B cell (primary cell): ENCODE measurements around the gene EAPP. TPM values are rescaled to one million over a fixed set of nuclear protein-coding genes. Genes with fewer than 3 reads are reported as not detected.
A peak's percentile ranks its signal among the peaks of the same experiment; 100 is the strongest.
"Not testable (repeated sequence)": the region's sequence is repeated elsewhere in the genome, so short reads cannot be mapped to it uniquely, and the experiment has no call there.

Experiments
- ATAC-seq: fragments of 200-7000 bp; cut with Tn5 transposase; one replicate; pipeline ENCODE4 v1.10.0; 2021; ENCODE audit warnings: low read depth, mild to moderate bottlenecking, moderate number of reproducible peaks, moderate library complexity
- CTCF ChIA-PET: fragments of 350-600 bp; sonication (Branson Sonifier 250); formaldehyde crosslinking; loops from one replicate; lab custom pipeline; 2021; ENCODE audit warnings: antibody characterized with exemption, inconsistent platforms; lab: Charles Lee
- POLR2A ChIA-PET: fragments of 350-600 bp; sonication (Branson Sonifier 250); formaldehyde crosslinking; loops from one replicate; lab custom pipeline; 2021; ENCODE audit warnings: antibody characterized with exemption; lab: Charles Lee
- DNase-seq: peaks from one replicate; pipeline ENCODE4 v3.0.0; 2013
- H2AFZ ChIP-seq: 2 replicates; pipeline ENCODE4 v1.6.1; 2012; ENCODE audit warnings: mild to moderate bottlenecking, low read depth, low read length; ENCODE audit not compliant: insufficient read depth, poor library complexity, severe bottlenecking
- H3K27ac ChIP-seq, 2 donors: 1 replicate in 1 of 2; 2 replicates in 1 of 2; pipeline ENCODE4 v1.5.1; 2012 to 2013; ENCODE audit warnings: low read length in 2 of 2, mild to moderate bottlenecking in 2 of 2, moderate library complexity in 1 of 2
- H3K27me3 ChIP-seq, 4 experiments: fragments of 200-600 bp in 1 of 4; sonication (generic) in 1 of 4; replicated peaks in 1 of 4; 1 replicate in 2 of 4; 2 replicates in 2 of 4; pipeline versions ENCODE4 v1.6.1 to v1.7.0; 2013 to 2016; ENCODE audit warnings: low read length in 3 of 4, mild to moderate bottlenecking in 2 of 4, mixed read lengths in 1 of 4, moderate library complexity in 1 of 4; ENCODE audit not compliant: insufficient read depth in 4 of 4, control insufficient read depth in 3 of 4; ENCODE audit errors: control extremely low read depth in 1 of 4
- H3K36me3 ChIP-seq, 2 experiments: replicated peaks in 1 of 2; 1 replicate in 1 of 2; 2 replicates in 1 of 2; pipeline versions ENCODE4 v1.6.1 to v1.7.1; 2013; ENCODE audit warnings: low read length in 1 of 2; ENCODE audit not compliant: insufficient read depth in 2 of 2, control insufficient read depth in 1 of 2; ENCODE audit errors: control extremely low read depth in 1 of 2, extremely low read depth in 1 of 2
- H3K4me1 ChIP-seq, 2 donors: fragments of 200-600 bp in 1 of 2; sonication (generic) in 1 of 2; 1 replicate in 1 of 2; 2 replicates in 1 of 2; pipeline versions ENCODE4 v1.5.1 to v1.6.1; 2013 to 2017; ENCODE audit warnings: low read length in 2 of 2; ENCODE audit not compliant: control insufficient read depth in 2 of 2, insufficient read depth in 2 of 2
- H3K4me2 ChIP-seq: replicated peaks from 2 replicates; pipeline ENCODE3; 2012; ENCODE audit warnings: mild to moderate bottlenecking, low read depth, low read length; ENCODE audit not compliant: poor library complexity, severe bottlenecking
- H3K4me3 ChIP-seq, 5 experiments: fragments of 200-600 bp in 1 of 5; sonication (generic) in 1 of 5; 1 replicate in 3 of 5; 2 replicates in 2 of 5; pipeline versions ENCODE4 v1.5.1 to v1.7.0; 2011 to 2016; ENCODE audit warnings: low read length in 4 of 5, mild to moderate bottlenecking in 4 of 5, low read depth in 2 of 5, control low read depth in 1 of 5, moderate library complexity in 1 of 5; ENCODE audit not compliant: insufficient read depth in 1 of 5; ENCODE audit errors: control extremely low read depth in 1 of 5, extremely low read depth in 1 of 5
- H3K79me2 ChIP-seq: fragments of 200-600 bp; sonication (generic); one replicate; pipeline ENCODE4 v1.6.0; 2016; ENCODE audit warnings: low read length; ENCODE audit not compliant: control insufficient read depth, insufficient read depth
- H3K9ac ChIP-seq: fragments of 200-600 bp; sonication (generic); 2 replicates; pipeline ENCODE4 v1.6.1; 2017; ENCODE audit warnings: mild to moderate bottlenecking, low read length, moderate library complexity
- H3K9me3 ChIP-seq, 3 donors: one replicate each; pipeline versions ENCODE4 v1.6.1 to v1.7.1; 2013; ENCODE audit warnings: low read length in 2 of 3; ENCODE audit not compliant: control insufficient read depth in 2 of 3, insufficient read depth in 1 of 3; ENCODE audit errors: control extremely low read depth in 1 of 3
- H4K20me1 ChIP-seq: 2 replicates; pipeline ENCODE4 v1.6.0; 2012; ENCODE audit warnings: mild to moderate bottlenecking, low read length; ENCODE audit not compliant: insufficient read depth, control insufficient read depth, poor library complexity, severe bottlenecking
- H3K27ac Mint-ChIP-seq: one replicate; pipeline ENCODE4 v1.8.0; 2021; ENCODE audit warnings: mixed read lengths
- H3K27me3 Mint-ChIP-seq: one replicate; pipeline ENCODE4 v1.8.0; 2021; ENCODE audit warnings: mixed read lengths
- H3K4me1 Mint-ChIP-seq: one replicate; pipeline ENCODE4 v1.8.0; 2021; ENCODE audit warnings: mixed read lengths
- H3K4me3 Mint-ChIP-seq: one replicate; pipeline ENCODE4 v1.8.0; 2021; ENCODE audit warnings: mixed read lengths
- H3K9me3 Mint-ChIP-seq: one replicate; pipeline ENCODE4 v1.8.0; 2022; ENCODE audit warnings: mixed read lengths; ENCODE audit not compliant: insufficient read depth
- EZH2 ChIP-seq: IDR thresholded peaks from 2 replicates; pipeline ENCODE4 v1.6.1; 2012; ENCODE audit warnings: borderline replicate concordance, low read depth, mild to moderate bottlenecking, moderate library complexity, low read length; ENCODE audit not compliant: insufficient read depth, poor library complexity, severe bottlenecking
- WGBS: methylation state at CpG from one replicate; pipeline ENCODE4 v1.1.5; 2013; ENCODE audit warnings: missing lambda C conversion rate; ENCODE audit not compliant: insufficient coverage; 5-methylcytosine and 5-hydroxymethylcytosine counted together
- intact Hi-C: fragments of 100-400 bp; cut with micrococcal nuclease; formaldehyde crosslinking; loops from one replicate; pipeline ENCODE4 v1.10.0; 2022
- polyA plus RNA-seq: library from polyadenylated mRNA; depleted of rRNA; stranded (reverse); fragments of >200 nt; gene quantifications from 2 replicates; pipeline ENCODE4 v1.2.3, GENCODE V29; 2012
- total RNA-seq, 2 donors: library from RNA; stranded (reverse); fragments of 120-200 nt in 1 of 2; gene quantifications; 1 replicate in 1 of 2; 2 replicates in 1 of 2; pipeline versions ENCODE4 v1.2.3 to v1.2.4, GENCODE V29; 2013 to 2022
- TF ChIP-seq, protein P1 (sequence below): fragments of 200-600 bp; IDR thresholded peaks from one replicate; pipeline ENCODE4 v1.8.0; 2022; ENCODE audit warnings: antibody characterized with exemption, mild to moderate bottlenecking

EAPP gene
- total and polyA plus RNA-seq, 2 donors (not counting 1 experiment from before 2014, with no cell fraction given): 36.2 to 58.0 TPM

DNA sequence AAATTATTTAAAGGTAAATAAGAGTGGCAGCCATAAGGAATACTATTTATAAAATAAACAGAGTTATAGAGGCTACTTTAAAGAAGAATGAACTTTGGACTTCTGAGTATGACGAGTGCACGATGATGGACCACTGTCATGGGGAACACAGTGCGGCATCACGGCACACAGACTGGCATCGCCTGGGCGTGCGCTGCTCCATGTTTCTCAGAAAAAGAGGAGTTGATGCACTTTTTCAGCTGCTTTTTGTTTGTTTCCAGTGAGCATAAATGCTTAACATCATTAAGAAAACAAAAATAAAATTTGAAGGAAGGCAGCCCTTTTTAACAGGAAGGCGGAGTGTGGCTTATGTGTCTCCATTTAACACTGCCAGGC is 23.3 kb upstream of the EAPP start:
- no peaks in the 10 kb centered on the region for H3K9me3 ChIP-seq
- DNase-seq: no peak
- no peaks in the 10 kb centered on the region for H4K20me1 ChIP-seq
- no peaks in the 10 kb centered on the region for H3K79me2 ChIP-seq
- no peak overlapping the region for H2AFZ ChIP-seq
- Mint-ChIP-seq H3K9me3 (no peaks in the 10 kb centered on the region), H3K27me3 (no peaks in the 10 kb centered on the region), H3K4me1 (no peaks in the 10 kb centered on the region), H3K4me3 (no peak overlapping the region), H3K27ac (no peak overlapping the region)
- H3K36me3 ChIP-seq: peaks cover 0 to 27% of the 10 kb centered on the region in 2 experiments
- no peaks in the 10 kb centered on the region for H3K27me3 ChIP-seq
- 100% methylated on average over 4 of the region's 8 CpGs for WGBS
- no peak overlapping the region for H3K9ac ChIP-seq
- CTCF ChIA-PET: interaction anchor here (1.5 kb wide), 1 partner anchor 160 kb away, joined by 3 read pairs; no protein-coding TSS in a partner anchor
- intact Hi-C loops: no loop called here
- TF ChIP-seq EZH2: no peak
- TF ChIP-seq, protein P1, sequence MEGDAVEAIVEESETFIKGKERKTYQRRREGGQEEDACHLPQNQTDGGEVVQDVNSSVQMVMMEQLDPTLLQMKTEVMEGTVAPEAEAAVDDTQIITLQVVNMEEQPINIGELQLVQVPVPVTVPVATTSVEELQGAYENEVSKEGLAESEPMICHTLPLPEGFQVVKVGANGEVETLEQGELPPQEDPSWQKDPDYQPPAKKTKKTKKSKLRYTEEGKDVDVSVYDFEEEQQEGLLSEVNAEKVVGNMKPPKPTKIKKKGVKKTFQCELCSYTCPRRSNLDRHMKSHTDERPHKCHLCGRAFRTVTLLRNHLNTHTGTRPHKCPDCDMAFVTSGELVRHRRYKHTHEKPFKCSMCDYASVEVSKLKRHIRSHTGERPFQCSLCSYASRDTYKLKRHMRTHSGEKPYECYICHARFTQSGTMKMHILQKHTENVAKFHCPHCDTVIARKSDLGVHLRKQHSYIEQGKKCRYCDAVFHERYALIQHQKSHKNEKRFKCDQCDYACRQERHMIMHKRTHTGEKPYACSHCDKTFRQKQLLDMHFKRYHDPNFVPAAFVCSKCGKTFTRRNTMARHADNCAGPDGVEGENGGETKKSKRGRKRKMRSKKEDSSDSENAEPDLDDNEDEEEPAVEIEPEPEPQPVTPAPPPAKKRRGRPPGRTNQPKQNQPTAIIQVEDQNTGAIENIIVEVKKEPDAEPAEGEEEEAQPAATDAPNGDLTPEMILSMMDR: no peak
- no peak overlapping the region for H3K4me2 ChIP-seq
- no peak overlapping the region for H3K4me3 ChIP-seq
- H3K4me1 ChIP-seq: no peaks in the 10 kb centered on the region
- no peak for ATAC-seq
- POLR2A ChIA-PET: no interaction called here
- no peak overlapping the region for H3K27ac ChIP-seq

DNA sequence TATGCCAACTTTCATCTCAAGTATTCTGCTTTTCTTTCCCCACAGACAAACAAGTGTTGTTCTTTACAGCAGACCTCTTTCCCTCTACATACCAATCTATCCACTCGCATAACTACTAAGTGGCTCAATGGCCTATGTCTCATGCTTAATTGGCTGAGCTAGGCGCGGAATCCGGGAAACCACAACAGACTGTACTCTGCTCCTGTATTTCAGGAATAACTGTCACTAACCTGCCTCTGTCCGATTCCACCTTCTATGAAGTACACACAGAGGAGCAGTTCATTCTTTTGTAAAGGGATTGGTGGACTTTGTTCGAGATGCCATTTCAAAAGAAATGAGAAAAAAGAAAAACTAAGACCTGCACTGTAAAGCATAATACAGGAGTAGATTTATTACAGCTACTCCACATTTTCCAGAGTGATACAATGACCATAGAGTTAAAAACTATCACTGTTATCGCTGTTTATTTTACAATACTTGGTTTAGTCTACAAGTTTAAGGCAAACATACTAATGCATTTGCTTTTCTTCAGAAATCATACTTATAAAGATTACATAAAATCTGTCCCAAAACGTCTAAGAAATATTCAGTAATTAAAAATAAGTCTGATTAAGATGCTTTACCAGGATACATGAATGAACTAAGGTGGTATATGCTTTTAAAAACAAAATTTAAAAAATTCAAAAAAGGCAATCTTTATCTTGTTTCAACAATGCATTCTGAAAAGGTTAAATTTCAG is 22.7 kb upstream of the EAPP start:
- H3K4me3 Mint-ChIP-seq, H3K9me3 ChIP-seq, DNase-seq, ATAC-seq, CTCF ChIA-PET, intact Hi-C loops, H3K27me3 Mint-ChIP-seq, H3K4me1 ChIP-seq, H3K9ac ChIP-seq, H3K27ac ChIP-seq, H3K4me1 Mint-ChIP-seq, H3K9me3 Mint-ChIP-seq, H3K27me3 ChIP-seq, H3K27ac Mint-ChIP-seq, POLR2A ChIA-PET, H4K20me1 ChIP-seq, H3K4me2 ChIP-seq, H3K79me2 ChIP-seq, H2AFZ ChIP-seq, H3K4me3 ChIP-seq: not testable (repeated sequence)
- peaks cover 0 to 24% of the 10 kb centered on the region in 2 experiments for H3K36me3 ChIP-seq
- no CpG with 5 or more reads among the region's 8 CpGs for whole genome bisulfite sequencing

DNA sequence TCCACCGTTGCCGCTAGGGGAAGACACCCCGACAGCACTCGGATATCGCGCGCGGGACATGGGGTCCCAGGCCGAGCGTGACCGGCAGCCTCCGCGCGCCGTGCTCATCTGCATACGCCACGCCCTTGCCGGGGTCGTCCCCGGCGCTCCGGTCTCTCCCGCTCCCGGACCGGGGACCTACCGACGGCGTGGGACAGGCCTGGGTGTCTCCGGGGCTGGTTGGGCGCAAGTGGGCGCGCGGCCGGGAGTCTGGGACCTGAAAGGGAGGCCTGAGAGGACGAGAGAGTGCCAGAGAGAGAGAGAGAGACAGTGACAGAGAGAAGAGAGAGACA is 17.0 kb upstream of the EAPP start:
- H3K27ac ChIP-seq, H3K4me3 Mint-ChIP-seq, H3K9me3 Mint-ChIP-seq, H3K79me2 ChIP-seq, H3K4me3 ChIP-seq, DNase-seq, H3K27ac Mint-ChIP-seq, CTCF ChIA-PET, H3K36me3 ChIP-seq, H2AFZ ChIP-seq, intact Hi-C loops, H3K4me2 ChIP-seq, H3K27me3 ChIP-seq, H3K27me3 Mint-ChIP-seq, H3K9ac ChIP-seq, H4K20me1 ChIP-seq, H3K4me1 ChIP-seq, POLR2A ChIA-PET: not testable (repeated sequence)
- H3K4me1 Mint-ChIP-seq: peaks cover 14% of the 10 kb centered on the region
- no CpG with 5 or more reads among the region's 35 CpGs for WGBS
- H3K9me3 ChIP-seq: peaks cover 0 to 15% (median 0%) of the 10 kb centered on the region in 3 donors
- ATAC-seq: peak; percentile 69
